CD14-positive monocyte (primary cell): ENCODE data around the gene PTMS. TPM values are rescaled to one million over a fixed set of nuclear protein-coding genes. Genes with fewer than 3 reads are reported as not detected.

Source experiments
- DNase-seq, 3 donors: peaks; one replicate each; pipeline ENCODE4 v3.0.0-alpha.2; 2011 to 2022
- H2AFZ ChIP-seq: 2 replicates; pipeline ENCODE4 v1.6.0; 2012; ENCODE audit warnings: mild to moderate bottlenecking, low read depth, low read length, inconsistent platforms; ENCODE audit not compliant: insufficient read depth, poor library complexity, severe bottlenecking
- H3K27ac ChIP-seq, 2 donors: 1 replicate in 1 of 2; 2 replicates in 1 of 2; pipeline ENCODE4 v1.5.1; 2012 to 2013; ENCODE audit warnings: low read length in 2 of 2, control low read depth in 1 of 2, inconsistent platforms in 1 of 2, low read depth in 1 of 2, mild to moderate bottlenecking in 1 of 2
- H3K27me3 ChIP-seq, 2 donors: one replicate each; pipeline versions ENCODE4 v1.6.0 to v1.6.1; 2011 to 2013; ENCODE audit warnings: low read length in 2 of 2; ENCODE audit not compliant: control insufficient read depth in 2 of 2, insufficient read depth in 2 of 2
- H3K36me3 ChIP-seq, 2 donors: replicated peaks in 1 of 2; 1 replicate in 1 of 2; 2 replicates in 1 of 2; pipeline versions ENCODE4 v1.5.1 to v1.6.1; 2012 to 2013; ENCODE audit warnings: low read length in 2 of 2, control low read depth in 1 of 2, inconsistent platforms in 1 of 2, mild to moderate bottlenecking in 1 of 2; ENCODE audit not compliant: insufficient read depth in 2 of 2, control insufficient read depth in 1 of 2
- H3K4me1 ChIP-seq, 2 donors: 1 replicate in 1 of 2; 2 replicates in 1 of 2; pipeline versions ENCODE4 v1.5.1 to v1.6.1; 2012 to 2013; ENCODE audit warnings: low read length in 2 of 2, control low read depth in 1 of 2, inconsistent platforms in 1 of 2, mild to moderate bottlenecking in 1 of 2, moderate library complexity in 1 of 2; ENCODE audit not compliant: insufficient read depth in 2 of 2, control insufficient read depth in 1 of 2
- H3K4me2 ChIP-seq: replicated peaks from 2 replicates; pipeline ENCODE3; 2012; ENCODE audit warnings: low read length, moderate library complexity, mild to moderate bottlenecking; ENCODE audit not compliant: poor library complexity, severe bottlenecking; ENCODE audit errors: extremely low read depth
- H3K4me3 ChIP-seq, 3 experiments: fragments of 200-600 bp in 1 of 3; sonication (generic) in 1 of 3; replicated peaks in 1 of 3; 1 replicate in 2 of 3; 2 replicates in 1 of 3; pipeline ENCODE4 v1.5.1; 2011 to 2013; ENCODE audit warnings: low read length in 3 of 3, mild to moderate bottlenecking in 3 of 3, control low read depth in 2 of 3, low read depth in 2 of 3, inconsistent platforms in 1 of 3, moderate library complexity in 1 of 3
- H3K79me2 ChIP-seq: 2 replicates; pipeline ENCODE4 v1.6.0; 2012; ENCODE audit warnings: mild to moderate bottlenecking, control low read depth, inconsistent platforms, low read length, moderate library complexity; ENCODE audit not compliant: insufficient read depth
- H3K9ac ChIP-seq: 2 replicates; pipeline ENCODE4 v1.6.0; 2017; ENCODE audit warnings: low read length, mild to moderate bottlenecking; ENCODE audit not compliant: insufficient read depth, poor library complexity, severe bottlenecking
- H3K9me3 ChIP-seq, 2 donors: replicated peaks in 1 of 2; 1 replicate in 1 of 2; 2 replicates in 1 of 2; pipeline versions ENCODE4 v1.5.1 to v1.6.1; 2012 to 2013; ENCODE audit warnings: low read length in 2 of 2, control low read depth in 1 of 2; ENCODE audit not compliant: control insufficient read depth in 1 of 2, insufficient read depth in 1 of 2
- H4K20me1 ChIP-seq: 2 replicates; pipeline ENCODE4 v1.6.0; 2012; ENCODE audit warnings: mild to moderate bottlenecking, low read length, control low read depth, moderate library complexity; ENCODE audit not compliant: insufficient read depth
- H3K27ac Mint-ChIP-seq, 7 donors: one replicate each; pipeline ENCODE4 v1.8.0; 2020; ENCODE audit warnings: mild to moderate bottlenecking in 7 of 7, mixed read lengths in 7 of 7, moderate library complexity in 6 of 7, inconsistent platforms in 2 of 7
- H3K27me3 Mint-ChIP-seq, 3 donors: one replicate each; pipeline ENCODE4 v1.8.0; 2021 to 2022; ENCODE audit warnings: low read depth in 3 of 3, mild to moderate bottlenecking in 3 of 3, mixed read lengths in 3 of 3, moderate library complexity in 3 of 3, inconsistent platforms in 1 of 3
- H3K36me3 Mint-ChIP-seq, 2 donors: one replicate each; pipeline ENCODE4 v1.8.0; 2020; ENCODE audit warnings: mixed read lengths in 2 of 2, inconsistent platforms in 1 of 2, mild to moderate bottlenecking in 1 of 2
- H3K4me1 Mint-ChIP-seq: one replicate; pipeline ENCODE4 v1.8.0; 2020; ENCODE audit warnings: mild to moderate bottlenecking, mixed read lengths
- H3K4me3 Mint-ChIP-seq, 2 donors: one replicate each; pipeline ENCODE4 v1.8.0; 2020; ENCODE audit warnings: mild to moderate bottlenecking in 2 of 2, mixed read lengths in 2 of 2, moderate library complexity in 1 of 2
- H3K9me3 Mint-ChIP-seq, 7 donors: one replicate each; pipeline ENCODE4 v1.8.0; 2020 to 2022; ENCODE audit warnings: mixed read lengths in 7 of 7, mild to moderate bottlenecking in 6 of 7, moderate library complexity in 6 of 7, inconsistent platforms in 2 of 7
- WGBS: methylation state at CpG from one replicate; pipeline ENCODE4 v1.1.5; 2013; ENCODE audit warnings: missing lambda C conversion rate; ENCODE audit not compliant: insufficient coverage; 5-methylcytosine and 5-hydroxymethylcytosine counted together
- intact Hi-C, 2 donors: fragments of 100-400 bp; cut with micrococcal nuclease; formaldehyde crosslinking; loops; one replicate each; pipeline versions ENCODE4 v1.15.0 to v1.15.1; 2023
- polyA plus RNA-seq, 3 donors: library from polyadenylated mRNA; depleted of rRNA in 1 of 3; unstranded in 2 of 3; stranded (reverse) in 1 of 3; fragments of 300-500 nt in 2 of 3; fragments of >200 nt in 1 of 3; fragmentation: Illumina TruSeq in 2 of 3; gene quantifications; 1 replicate in 2 of 3; 2 replicates in 1 of 3; pipeline ENCODE4 v1.2.3, GENCODE V29; 2012 to 2021
- TF ChIP-seq, protein P1 (sequence below): fragments of 200-600 bp; IDR thresholded peaks from one replicate; pipeline ENCODE4 v1.8.0; 2022; ENCODE audit warnings: antibody characterized with exemption, mild to moderate bottlenecking

The PTMS gene
- polyA plus RNA-seq, 3 donors: 2.4 to 9.7 (median 2.6) TPM

DNA sequence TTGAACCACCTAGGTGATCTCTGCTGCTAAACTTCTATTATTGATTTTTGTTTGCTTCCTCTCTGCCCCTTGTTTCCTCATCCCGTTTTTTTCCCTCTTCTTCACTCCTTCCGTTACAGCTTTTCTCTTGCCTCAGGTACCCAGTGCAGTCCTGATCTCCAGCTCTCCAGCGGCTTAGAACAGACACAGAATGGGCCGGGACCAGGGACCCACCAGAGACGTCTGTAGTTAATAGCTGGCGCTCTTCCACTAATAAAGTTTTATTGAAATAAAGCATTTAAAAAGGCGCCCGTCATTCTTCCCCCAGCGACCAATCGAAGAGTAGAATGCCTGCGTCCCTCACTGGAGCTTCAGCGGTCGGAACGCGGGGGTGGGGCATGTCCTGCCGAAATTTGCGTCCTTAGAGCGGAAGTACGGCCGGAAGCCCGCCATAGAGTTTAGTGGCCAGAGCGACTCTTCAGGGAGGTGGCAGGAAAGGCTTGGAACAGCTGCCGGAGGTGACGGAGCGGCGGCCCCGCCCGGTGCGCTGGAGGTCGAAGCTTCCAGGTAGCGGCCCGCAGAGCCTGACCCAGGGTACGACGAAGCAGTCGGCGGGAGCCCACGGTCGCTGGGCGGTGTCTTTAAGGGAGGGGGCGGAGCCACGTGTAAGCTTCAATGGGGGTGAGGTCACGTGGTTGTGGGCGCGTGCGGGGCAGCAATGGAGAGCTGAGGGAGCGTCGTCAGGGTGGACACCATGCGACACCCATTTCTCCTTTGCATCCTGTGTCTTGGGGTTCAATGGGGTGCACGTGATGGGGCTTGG is 42.4 kb upstream of the PTMS start, which contains the start of gene COPS7A:
Gene COPS7A, plus strand, starts transcription at position 440 of the 802 bp plus-strand sequence. CDS start 611 bp downstream, outside the sequence.
- peak within 1 kb of the TSS; percentile 97 to 98 for H3K27ac ChIP-seq
- H3K36me3 ChIP-seq: peaks cover 16 to 27% of the 10 kb centered on the region in 2 donors
- no peaks in the 10 kb centered on the region for H3K27me3 ChIP-seq
- H3K9ac ChIP-seq: peak within 1 kb of the TSS; percentile 88
- intact Hi-C loops: loop anchor here (2.0 to 10.0 kb wide), 2 partner anchors 59 to 61 kb away; partner anchors contain the start of gene ING4 (in 2 of the 2)
- peak; percentile 91 to 96 (median 94) for DNase-seq
- H3K4me3 ChIP-seq: peak within 1 kb of the TSS; percentile 52 to 85 (median 81)
- Mint-ChIP-seq H3K9me3 (peaks cover 0 to 2% (median 0%) of the 10 kb centered on the region in 7 donors), H3K4me3 (peak within 1 kb of the TSS; percentile 93 to 99), H3K27ac (peak within 1 kb of the TSS; percentile 93 to 99 (median 98)), H3K36me3 (peaks cover 24 to 31% of the 10 kb centered on the region in 2 donors), H3K4me1 (peaks cover 18% of the 10 kb centered on the region), H3K27me3 (peaks cover 0 to 3% (median 1%) of the 10 kb centered on the region in 3 donors)
- peaks cover 5% of the 10 kb centered on the region for H4K20me1 ChIP-seq
- no peaks in the 10 kb centered on the region for H3K9me3 ChIP-seq
- peaks cover 14 to 17% of the 10 kb centered on the region in 2 donors for H3K4me1 ChIP-seq
- TF ChIP-seq, protein P1, sequence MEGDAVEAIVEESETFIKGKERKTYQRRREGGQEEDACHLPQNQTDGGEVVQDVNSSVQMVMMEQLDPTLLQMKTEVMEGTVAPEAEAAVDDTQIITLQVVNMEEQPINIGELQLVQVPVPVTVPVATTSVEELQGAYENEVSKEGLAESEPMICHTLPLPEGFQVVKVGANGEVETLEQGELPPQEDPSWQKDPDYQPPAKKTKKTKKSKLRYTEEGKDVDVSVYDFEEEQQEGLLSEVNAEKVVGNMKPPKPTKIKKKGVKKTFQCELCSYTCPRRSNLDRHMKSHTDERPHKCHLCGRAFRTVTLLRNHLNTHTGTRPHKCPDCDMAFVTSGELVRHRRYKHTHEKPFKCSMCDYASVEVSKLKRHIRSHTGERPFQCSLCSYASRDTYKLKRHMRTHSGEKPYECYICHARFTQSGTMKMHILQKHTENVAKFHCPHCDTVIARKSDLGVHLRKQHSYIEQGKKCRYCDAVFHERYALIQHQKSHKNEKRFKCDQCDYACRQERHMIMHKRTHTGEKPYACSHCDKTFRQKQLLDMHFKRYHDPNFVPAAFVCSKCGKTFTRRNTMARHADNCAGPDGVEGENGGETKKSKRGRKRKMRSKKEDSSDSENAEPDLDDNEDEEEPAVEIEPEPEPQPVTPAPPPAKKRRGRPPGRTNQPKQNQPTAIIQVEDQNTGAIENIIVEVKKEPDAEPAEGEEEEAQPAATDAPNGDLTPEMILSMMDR: no peak
- under 1% methylated on average over 43 of the region's 49 CpGs for WGBS
- H3K4me2 ChIP-seq: peak within 1 kb of the TSS; percentile 93
- peaks cover 19% of the 10 kb centered on the region for H3K79me2 ChIP-seq
- H2AFZ ChIP-seq: peak within 1 kb of the TSS; percentile 91

DNA sequence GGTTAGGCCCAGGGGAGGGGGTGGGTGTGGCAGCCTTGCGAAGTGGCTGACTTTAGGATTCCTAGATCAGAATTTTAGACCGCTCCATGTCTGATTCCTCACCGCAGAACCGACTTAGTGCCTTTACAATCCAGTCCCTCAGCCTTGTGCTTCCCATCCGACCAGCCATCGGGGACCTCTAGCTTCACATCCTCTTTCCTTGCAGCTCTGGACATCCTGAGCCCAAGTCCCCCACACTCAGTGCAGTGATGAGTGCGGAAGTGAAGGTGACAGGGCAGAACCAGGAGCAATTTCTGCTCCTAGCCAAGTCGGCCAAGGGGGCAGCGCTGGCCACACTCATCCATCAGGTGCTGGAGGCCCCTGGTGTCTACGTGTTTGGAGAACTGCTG is 41.8 kb upstream of the PTMS start:
- 5% methylated on average over 7 of the region's 10 CpGs for WGBS
- intact Hi-C loops: loop anchor here (2.0 to 10.0 kb wide), 2 partner anchors 60 to 62 kb away; partner anchors contain the start of gene ING4 (in 2 of the 2)
- H3K27me3 Mint-ChIP-seq: peaks cover 0 to 3% (median 1%) of the 10 kb centered on the region in 3 donors
- Histone ChIP-seq H3K79me2 (peaks cover 19% of the 10 kb centered on the region), H2AFZ (peak overlapping the region; percentile 91), H3K4me1 (peaks cover 14 to 17% of the 10 kb centered on the region in 2 donors), H3K27ac (peak overlapping the region; percentile 97 to 98), H3K4me3 (peak overlapping the region; percentile 52 to 85 (median 81)), H3K27me3 (no peaks in the 10 kb centered on the region), H3K9ac (peak overlapping the region; percentile 88), H4K20me1 (peaks cover 5% of the 10 kb centered on the region), H3K4me2 (peak overlapping the region; percentile 93), H3K36me3 (peaks cover 22 to 33% of the 10 kb centered on the region in 2 donors), H3K9me3 (no peaks in the 10 kb centered on the region)
- peaks cover 30 to 37% of the 10 kb centered on the region in 2 donors for H3K36me3 Mint-ChIP-seq
- peak overlapping the region; percentile 93 to 99 (median 98) for H3K27ac Mint-ChIP-seq
- peaks cover 0 to 2% (median 0%) of the 10 kb centered on the region in 7 donors for H3K9me3 Mint-ChIP-seq
- TF ChIP-seq, protein P1: no peak
- H3K4me3 Mint-ChIP-seq: peak overlapping the region; percentile 93 to 99
- peak; percentile 54 to 74 (median 60) for DNase-seq
- peaks cover 18% of the 10 kb centered on the region for H3K4me1 Mint-ChIP-seq
